Measurements from ENCODE around the gene CEP76. TPM values are rescaled to one million over a fixed set of nuclear protein-coding genes. Genes with fewer than 3 reads are reported as not detected.

CEP76 gene
- total RNA-seq, 1 experiment from 2014 or later: 12.9 TPM

DNA sequence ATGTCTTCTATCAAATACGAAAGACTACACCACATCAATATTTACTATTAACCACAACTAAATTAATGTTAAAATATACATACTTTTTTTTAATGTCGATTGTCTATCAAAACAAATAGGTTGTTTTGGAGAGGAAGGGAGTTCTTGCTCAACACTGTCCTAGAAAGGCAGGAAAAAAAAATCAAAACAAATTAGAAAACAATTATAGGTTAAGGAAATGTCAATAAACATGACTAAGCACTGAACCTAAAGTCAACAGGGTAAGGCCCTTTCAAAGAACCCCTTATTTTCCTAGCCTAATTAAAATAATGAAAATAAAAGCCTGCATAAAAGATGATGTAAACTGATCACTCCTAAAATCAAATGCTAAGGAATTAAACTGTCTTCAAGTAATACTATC lies 2.8 kb downstream of the CEP76 start:
- ATAC-seq (no peak), DNase-seq (ENCODE audit: low read depth, low spot score) (no peak)
- in situ Hi-C loops (cut with HindIII; ENCODE audit: low pct_unique_long_range_greater_than_20kb, low sequenced_read_pairs): no loop called here
- ChIA-PET POLR2A (no interaction called here), CTCF (no interaction called here)
- Histone ChIP-seq H3K27me3 (ENCODE audit: control insufficient read depth, insufficient read depth, low read length) (no peaks in the 10 kb centered on the region), H3K9me3 (ENCODE audit: control insufficient read depth, insufficient read depth, low read depth, low read length) (no peaks in the 10 kb centered on the region), H3K4me3 (ENCODE audit: low read depth in 2 of 2, low read length in 2 of 2) (no peak overlapping the region), H3K27ac (ENCODE audit: low read length) (no peak overlapping the region), H3K4me1 (ENCODE audit: control insufficient read depth, insufficient read depth, low read length) (peaks cover 18% of the 10 kb centered on the region), H3K36me3 (ENCODE audit: control insufficient read depth, insufficient read depth, low read length) (peaks cover 32% of the 10 kb centered on the region)
- TF ChIP-seq SIN3A (IDR thresholded peaks at IDR 0.05; ENCODE audit: borderline replicate concordance, insufficient read depth, low read depth, low read length): no peak
- TF ChIP-seq, protein P1, sequence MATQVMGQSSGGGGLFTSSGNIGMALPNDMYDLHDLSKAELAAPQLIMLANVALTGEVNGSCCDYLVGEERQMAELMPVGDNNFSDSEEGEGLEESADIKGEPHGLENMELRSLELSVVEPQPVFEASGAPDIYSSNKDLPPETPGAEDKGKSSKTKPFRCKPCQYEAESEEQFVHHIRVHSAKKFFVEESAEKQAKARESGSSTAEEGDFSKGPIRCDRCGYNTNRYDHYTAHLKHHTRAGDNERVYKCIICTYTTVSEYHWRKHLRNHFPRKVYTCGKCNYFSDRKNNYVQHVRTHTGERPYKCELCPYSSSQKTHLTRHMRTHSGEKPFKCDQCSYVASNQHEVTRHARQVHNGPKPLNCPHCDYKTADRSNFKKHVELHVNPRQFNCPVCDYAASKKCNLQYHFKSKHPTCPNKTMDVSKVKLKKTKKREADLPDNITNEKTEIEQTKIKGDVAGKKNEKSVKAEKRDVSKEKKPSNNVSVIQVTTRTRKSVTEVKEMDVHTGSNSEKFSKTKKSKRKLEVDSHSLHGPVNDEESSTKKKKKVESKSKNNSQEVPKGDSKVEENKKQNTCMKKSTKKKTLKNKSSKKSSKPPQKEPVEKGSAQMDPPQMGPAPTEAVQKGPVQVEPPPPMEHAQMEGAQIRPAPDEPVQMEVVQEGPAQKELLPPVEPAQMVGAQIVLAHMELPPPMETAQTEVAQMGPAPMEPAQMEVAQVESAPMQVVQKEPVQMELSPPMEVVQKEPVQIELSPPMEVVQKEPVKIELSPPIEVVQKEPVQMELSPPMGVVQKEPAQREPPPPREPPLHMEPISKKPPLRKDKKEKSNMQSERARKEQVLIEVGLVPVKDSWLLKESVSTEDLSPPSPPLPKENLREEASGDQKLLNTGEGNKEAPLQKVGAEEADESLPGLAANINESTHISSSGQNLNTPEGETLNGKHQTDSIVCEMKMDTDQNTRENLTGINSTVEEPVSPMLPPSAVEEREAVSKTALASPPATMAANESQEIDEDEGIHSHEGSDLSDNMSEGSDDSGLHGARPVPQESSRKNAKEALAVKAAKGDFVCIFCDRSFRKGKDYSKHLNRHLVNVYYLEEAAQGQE (IDR thresholded peaks at IDR 0.05; ENCODE audit: insufficient read depth in 1 of 2, low read depth in 2 of 2, low read length in 1 of 2): no peak
- no peak for TF ChIP-seq POLR2AphosphoS5 (IDR thresholded peaks at IDR 0.05; ENCODE audit: low read depth, low read length)
- TF ChIP-seq, protein P2, sequence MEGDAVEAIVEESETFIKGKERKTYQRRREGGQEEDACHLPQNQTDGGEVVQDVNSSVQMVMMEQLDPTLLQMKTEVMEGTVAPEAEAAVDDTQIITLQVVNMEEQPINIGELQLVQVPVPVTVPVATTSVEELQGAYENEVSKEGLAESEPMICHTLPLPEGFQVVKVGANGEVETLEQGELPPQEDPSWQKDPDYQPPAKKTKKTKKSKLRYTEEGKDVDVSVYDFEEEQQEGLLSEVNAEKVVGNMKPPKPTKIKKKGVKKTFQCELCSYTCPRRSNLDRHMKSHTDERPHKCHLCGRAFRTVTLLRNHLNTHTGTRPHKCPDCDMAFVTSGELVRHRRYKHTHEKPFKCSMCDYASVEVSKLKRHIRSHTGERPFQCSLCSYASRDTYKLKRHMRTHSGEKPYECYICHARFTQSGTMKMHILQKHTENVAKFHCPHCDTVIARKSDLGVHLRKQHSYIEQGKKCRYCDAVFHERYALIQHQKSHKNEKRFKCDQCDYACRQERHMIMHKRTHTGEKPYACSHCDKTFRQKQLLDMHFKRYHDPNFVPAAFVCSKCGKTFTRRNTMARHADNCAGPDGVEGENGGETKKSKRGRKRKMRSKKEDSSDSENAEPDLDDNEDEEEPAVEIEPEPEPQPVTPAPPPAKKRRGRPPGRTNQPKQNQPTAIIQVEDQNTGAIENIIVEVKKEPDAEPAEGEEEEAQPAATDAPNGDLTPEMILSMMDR (IDR thresholded peaks at IDR 0.05): no peak
- TF ChIP-seq TCF7L2 (IDR thresholded peaks at IDR 0.05; ENCODE audit: low read depth, low read length): no peak
- BruUV-seq (replicated peaks): no TSS peak
- intact Hi-C loops (cut with micrococcal nuclease; ENCODE audit: unreplicated experiment): no loop called here

- TF ChIP-seq POLR2AphosphoS5 (IDR thresholded peaks at IDR 0.05; ENCODE audit: low read depth, low read length): no peak
- no peak for TF ChIP-seq TCF7L2 (IDR thresholded peaks at IDR 0.05; ENCODE audit: low read depth, low read length)
- TF ChIP-seq SIN3A (IDR thresholded peaks at IDR 0.05; ENCODE audit: borderline replicate concordance, insufficient read depth, low read depth, low read length): no peak
- TF ChIP-seq, protein P1 (IDR thresholded peaks at IDR 0.05; ENCODE audit: insufficient read depth in 1 of 2, low read depth in 2 of 2, low read length in 1 of 2): no peak
- TF ChIP-seq, protein P2 (IDR thresholded peaks at IDR 0.05): no peak
- CTCF ChIA-PET: no interaction called here
Measured at GRCh38 chr18:12694032-12694431, 8.5 kb downstream of the CEP76 start.

More at GRCh38 chr18:12694032-12694431, 8.5 kb downstream of the CEP76 start:
- in situ Hi-C loops (cut with HindIII; ENCODE audit: low pct_unique_long_range_greater_than_20kb, low sequenced_read_pairs): no loop called here
- Histone ChIP-seq H3K36me3 (ENCODE audit: control insufficient read depth, insufficient read depth, low read length) (peaks cover 19% of the 10 kb centered on the region), H3K9me3 (ENCODE audit: control insufficient read depth, insufficient read depth, low read depth, low read length) (no peaks in the 10 kb centered on the region), H3K4me1 (ENCODE audit: control insufficient read depth, insufficient read depth, low read length) (no peaks in the 10 kb centered on the region), H3K27ac (ENCODE audit: low read length) (no peak overlapping the region), H3K4me3 (ENCODE audit: low read depth in 2 of 2, low read length in 2 of 2) (no peak overlapping the region), H3K27me3 (ENCODE audit: control insufficient read depth, insufficient read depth, low read length) (no peaks in the 10 kb centered on the region)
- DNase-seq (ENCODE audit: low read depth, low spot score) (no peak), ATAC-seq (no peak)
- no TSS peak for BruUV-seq (replicated peaks)
- POLR2A ChIA-PET: no interaction called here
- intact Hi-C loops (cut with micrococcal nuclease; ENCODE audit: unreplicated experiment): no loop called here
